MG63 (cell line): ENCODE results near the gene TRABD2A. TPM values are rescaled to one million over a fixed set of nuclear protein-coding genes. Genes with fewer than 3 reads are reported as not detected.

Experiments used
- DNase-seq: peaks from one replicate; pipeline ENCODE4 v3.0.0-alpha.2; 2020
- H3K27me3 ChIP-seq: fragments of 250-450 bp; sonication (Bioruptor Pico); 2 replicates; pipeline ENCODE4 v1.5.1; 2020; ENCODE audit warnings: mild to moderate bottlenecking, moderate library complexity
- H3K36me3 ChIP-seq: fragments of 250-450 bp; sonication (Bioruptor Pico); 2 replicates; pipeline ENCODE4 v1.5.1; 2020; ENCODE audit warnings: mild to moderate bottlenecking, moderate library complexity
- H3K4me3 ChIP-seq: fragments of 250-450 bp; sonication (Bioruptor Pico); 2 replicates; pipeline ENCODE4 v1.5.1; 2020; ENCODE audit warnings: mild to moderate bottlenecking, moderate library complexity
- H3K9me3 ChIP-seq: fragments of 250-450 bp; sonication (Bioruptor Pico); 2 replicates; pipeline ENCODE4 v1.5.1; 2020; ENCODE audit warnings: mild to moderate bottlenecking, moderate library complexity
- total RNA-seq: library from RNA; depleted of rRNA; stranded (reverse); fragments of >200 nt; shearing (Covaris generic); gene quantifications from 2 replicates; pipeline ENCODE4 v1.2.3, GENCODE V29; 2014; ENCODE audit warnings: low replicate concordance

The TRABD2A gene
- total RNA-seq, 1 experiment from 2014 or later = 14.5 TPM

DNA sequence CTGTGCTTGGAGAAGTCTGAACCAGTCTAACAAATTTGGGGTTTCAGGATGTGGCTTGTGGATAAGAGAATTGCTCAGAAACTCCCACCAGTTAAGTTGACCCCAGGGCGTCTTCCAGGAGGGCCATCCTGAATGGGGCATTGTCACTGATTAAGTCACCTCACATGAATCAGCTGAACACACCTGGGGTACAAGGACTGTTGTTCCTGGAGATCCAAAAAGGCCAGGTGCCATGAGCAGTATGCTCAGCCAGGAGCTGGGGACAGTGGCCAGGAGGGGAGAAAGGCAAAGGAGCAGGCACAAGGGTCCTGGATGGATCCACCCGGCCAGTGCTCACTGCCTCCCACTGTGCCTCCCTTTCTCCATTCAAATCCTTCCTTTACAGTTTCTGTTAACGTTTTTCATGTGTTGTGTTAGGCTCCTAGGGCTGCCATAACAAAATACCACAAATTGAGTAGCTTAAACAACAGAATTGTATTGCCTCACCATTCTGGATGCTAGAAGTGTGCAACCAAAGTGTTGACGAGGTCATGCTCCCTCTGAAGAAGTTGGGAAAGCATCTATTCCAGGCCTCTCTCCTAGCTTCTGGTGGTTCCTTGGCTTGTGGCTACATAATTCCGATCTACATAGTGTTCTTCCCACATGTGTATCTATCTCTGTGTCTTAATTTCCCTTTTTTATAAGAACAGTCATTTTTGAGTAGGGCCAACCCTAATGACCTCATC, 33.4 kb downstream of the TRABD2A start:
- DNase-seq = no peak

DNA sequence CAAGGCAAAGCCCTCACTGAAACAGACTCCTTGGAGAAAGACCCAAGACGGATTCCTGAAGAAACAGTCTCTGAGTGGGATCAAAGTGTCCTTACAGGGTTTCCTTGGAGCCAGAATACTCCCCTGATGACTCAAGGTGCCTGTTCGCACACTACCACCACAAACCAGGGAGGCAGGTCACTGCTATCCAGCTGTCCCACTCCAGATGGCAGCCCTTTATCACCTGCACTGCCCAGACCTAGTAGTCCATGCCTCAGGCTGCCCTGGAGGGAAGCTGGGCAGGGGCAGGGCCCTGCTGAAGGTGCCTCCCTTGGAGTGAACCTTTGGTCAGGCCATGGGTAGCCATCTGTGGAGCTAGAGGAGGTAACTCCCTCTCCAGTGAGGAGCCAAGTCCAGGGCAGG, 34.1 kb downstream of the TRABD2A start:
- Histone ChIP-seq H3K4me3 (no peak overlapping the region), H3K27me3 (no peaks in the 10 kb centered on the region), H3K9me3 (no peaks in the 10 kb centered on the region), H3K36me3 (no peaks in the 10 kb centered on the region)
- DNase-seq = no peak

More for the DNA sequence above, 33.4 kb downstream of the TRABD2A start:
- Histone ChIP-seq H3K36me3 (no peaks in the 10 kb centered on the region), H3K9me3 (no peaks in the 10 kb centered on the region), H3K4me3 (no peak overlapping the region), H3K27me3 (no peaks in the 10 kb centered on the region)

DNA sequence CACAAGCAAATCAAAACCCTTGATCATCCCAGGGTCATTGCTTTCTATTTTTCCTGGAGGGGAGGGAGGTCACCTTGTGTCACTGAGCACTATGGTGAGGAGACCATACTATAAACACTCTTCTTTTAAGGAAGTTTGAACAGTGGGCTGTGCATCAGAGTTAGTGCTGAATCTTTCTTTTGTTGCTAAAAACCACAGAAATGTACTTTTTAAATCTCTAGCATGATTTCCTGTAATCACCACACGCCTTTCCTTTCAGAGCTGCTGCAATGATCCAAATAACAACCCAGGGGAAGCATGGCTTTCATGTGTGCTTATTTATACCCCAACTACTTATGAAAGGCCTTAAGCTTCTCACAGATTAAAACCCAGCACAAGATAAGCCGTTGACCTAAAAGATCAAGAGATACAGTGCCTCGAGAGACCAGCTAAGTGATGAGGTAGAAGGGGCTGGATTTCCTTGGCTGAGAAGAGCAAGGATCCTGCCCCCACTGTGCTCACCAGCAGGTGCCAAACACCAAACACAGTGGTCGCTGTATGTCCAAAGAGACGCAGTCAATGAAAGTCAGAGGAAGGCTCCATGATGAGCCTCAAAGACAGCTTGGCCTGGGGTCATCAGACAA, 34.7 kb downstream of the TRABD2A start:
- DNase-seq = no peak
- Histone ChIP-seq H3K9me3 (no peaks in the 10 kb centered on the region), H3K4me3 (no peak overlapping the region), H3K36me3 (no peaks in the 10 kb centered on the region), H3K27me3 (no peaks in the 10 kb centered on the region)

DNA sequence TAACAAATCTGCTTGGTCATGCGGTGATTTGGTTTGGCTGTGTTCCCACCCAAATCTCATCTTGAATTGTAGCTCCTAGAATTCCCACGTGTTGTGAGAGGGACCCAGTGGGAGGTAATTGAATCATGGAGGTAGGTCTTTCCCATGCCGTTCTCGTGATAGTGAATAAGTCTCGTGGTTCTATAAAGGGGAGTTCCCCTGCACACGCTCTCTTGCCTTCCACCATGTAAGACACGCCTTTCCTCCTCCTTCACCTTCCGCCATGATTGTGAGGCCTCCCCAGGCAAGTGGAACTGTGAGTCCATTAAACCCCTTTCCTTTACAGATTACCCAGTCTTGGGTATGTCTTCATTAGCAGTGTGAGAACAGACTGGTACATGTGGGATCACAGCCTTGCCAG, 36.7 kb downstream of the TRABD2A start:
- DNase-seq = no peak
- Histone ChIP-seq H3K36me3 (no peaks in the 10 kb centered on the region), H3K4me3 (no peak overlapping the region), H3K9me3 (no peaks in the 10 kb centered on the region), H3K27me3 (no peaks in the 10 kb centered on the region)

DNA sequence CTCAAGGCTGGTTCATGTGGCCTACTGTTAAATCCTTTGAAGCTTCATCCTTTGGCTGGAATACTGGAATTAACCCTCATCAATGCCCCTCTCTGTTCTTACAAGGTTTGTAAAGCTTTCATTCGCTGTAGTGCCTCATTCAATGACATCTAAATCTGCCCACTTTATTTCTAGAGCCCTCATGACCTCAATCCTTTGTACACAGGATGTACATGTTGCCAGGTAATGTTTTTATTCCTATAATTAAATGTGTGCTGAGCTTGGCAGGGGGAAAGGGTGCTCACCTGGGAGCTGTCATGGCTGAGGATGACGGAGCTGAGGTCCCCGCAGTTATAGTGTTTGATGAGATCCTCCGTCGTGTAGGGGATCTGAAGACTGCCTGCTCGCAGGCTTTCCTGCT, 39.3 kb downstream of the TRABD2A start:
- peaks cover under 1% of the 10 kb centered on the region; the same call in 1 of the 2 replicates for H3K9me3 ChIP-seq
- no peak for DNase-seq

DNA sequence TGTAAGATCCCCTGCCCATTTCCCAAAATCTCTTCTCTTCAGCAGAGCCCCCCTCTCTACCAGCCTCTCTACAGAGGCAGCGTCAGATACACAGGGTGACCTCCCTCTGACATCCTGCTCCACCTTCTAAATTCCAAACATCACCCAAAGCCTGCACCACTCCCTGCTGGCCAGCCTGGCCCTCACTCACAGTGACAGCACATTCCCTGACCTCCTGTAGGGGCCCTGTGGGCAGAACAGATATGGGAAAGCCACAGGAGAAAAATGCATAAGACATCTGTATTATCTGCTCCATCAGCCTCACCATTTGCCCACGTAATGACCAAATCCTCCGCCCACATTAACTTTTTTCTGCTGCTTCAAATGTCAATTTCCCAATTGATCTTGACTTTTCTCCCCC, 40.6 kb downstream of the TRABD2A start:
- no peak for DNase-seq
- H3K36me3 ChIP-seq = peaks cover 20% of the 10 kb centered on the region; the same call in 1 of the 2 replicates
- no peaks in the 10 kb centered on the region for H3K27me3 ChIP-seq
- H3K9me3 ChIP-seq = peaks cover 11% of the 10 kb centered on the region
- H3K4me3 ChIP-seq = no peak overlapping the region

More for the DNA sequence above, 39.3 kb downstream of the TRABD2A start:
- Histone ChIP-seq H3K36me3 (peaks cover 9% of the 10 kb centered on the region; the same call in 1 of the 2 replicates), H3K4me3 (no peak overlapping the region), H3K27me3 (no peaks in the 10 kb centered on the region)

DNA sequence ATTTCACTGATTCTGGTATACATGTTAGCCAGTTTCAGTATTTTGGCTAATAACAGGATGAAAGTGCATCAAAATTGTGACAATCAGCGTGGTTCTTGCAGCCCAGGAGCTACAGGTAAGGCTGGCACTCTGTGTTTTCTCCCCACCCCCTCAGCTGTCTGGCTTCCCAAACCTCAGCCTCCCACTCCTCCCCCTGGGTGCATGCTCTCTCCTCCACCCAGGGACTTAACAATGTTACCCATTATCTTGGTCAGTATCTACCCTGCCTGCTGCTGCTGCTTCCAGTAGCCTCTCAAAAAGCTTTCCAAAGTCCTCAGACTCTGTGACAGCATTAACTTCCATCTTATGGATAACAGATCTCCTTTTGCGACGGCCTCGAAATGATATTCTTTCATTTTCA, 41.0 kb downstream of the TRABD2A start:
- peaks cover 14% of the 10 kb centered on the region for H3K9me3 ChIP-seq
- H3K36me3 ChIP-seq = peaks cover 20% of the 10 kb centered on the region; the same call in 1 of the 2 replicates
- H3K27me3 ChIP-seq = no peaks in the 10 kb centered on the region
- no peak for DNase-seq
- no peak overlapping the region for H3K4me3 ChIP-seq

DNA sequence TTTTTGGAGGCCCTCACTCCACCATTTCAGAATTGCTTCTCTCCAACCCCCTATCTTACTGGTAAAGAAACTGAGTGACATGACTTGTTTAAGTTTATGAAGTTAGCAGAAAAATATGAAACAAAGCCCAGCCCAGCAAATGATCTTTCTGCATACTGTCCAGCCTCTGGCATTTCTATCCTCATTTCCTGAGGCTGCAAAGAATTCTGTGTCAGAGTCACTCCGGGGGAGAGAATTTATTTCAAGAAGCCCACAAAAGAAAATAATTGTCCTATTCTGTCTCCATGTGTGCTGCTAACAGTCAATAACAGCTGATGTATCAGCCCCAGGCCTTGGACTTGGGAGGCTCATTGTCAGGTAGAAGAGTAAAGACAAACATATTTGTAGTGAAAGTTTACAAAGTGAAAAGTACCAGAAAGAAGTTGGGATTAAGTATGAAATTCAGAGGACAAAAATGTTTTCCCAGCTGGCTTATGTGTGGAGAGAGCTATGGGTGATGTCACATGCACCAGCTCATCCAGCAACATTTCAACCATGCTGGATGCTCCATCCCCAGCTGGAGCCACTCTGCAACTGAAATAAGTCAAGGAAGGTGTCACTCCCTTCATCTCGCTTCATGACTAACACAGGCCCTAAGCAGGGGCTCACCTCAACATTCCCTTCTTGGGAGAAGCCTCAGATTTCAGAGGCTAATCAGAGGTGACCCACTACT, 42.3 kb downstream of the TRABD2A start:
- DNase-seq = no peak
- Histone ChIP-seq H3K27me3 (no peaks in the 10 kb centered on the region), H3K36me3 (peaks cover 20% of the 10 kb centered on the region; the same call in 1 of the 2 replicates), H3K4me3 (no peak overlapping the region), H3K9me3 (peaks cover 16% of the 10 kb centered on the region)

DNA sequence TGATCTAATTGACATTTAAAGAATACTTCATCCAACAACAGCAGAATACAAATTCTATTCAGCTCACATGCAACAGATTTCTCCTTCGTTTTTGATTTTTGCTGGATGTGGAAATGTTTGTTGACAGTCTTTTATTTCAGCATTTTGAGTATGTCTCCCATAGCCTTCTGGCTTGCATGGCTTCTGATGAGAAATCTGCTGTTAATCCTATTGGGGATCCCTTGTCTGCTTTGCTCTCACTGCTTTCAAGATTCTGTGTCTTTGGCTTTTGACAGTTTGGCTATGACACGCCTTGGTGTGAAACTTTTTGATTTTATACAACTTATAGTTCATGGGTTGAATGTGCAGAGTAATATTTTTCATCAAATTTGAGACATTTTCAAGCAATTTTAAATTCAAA, 44.7 kb downstream of the TRABD2A start:
- no peak for DNase-seq

DNA sequence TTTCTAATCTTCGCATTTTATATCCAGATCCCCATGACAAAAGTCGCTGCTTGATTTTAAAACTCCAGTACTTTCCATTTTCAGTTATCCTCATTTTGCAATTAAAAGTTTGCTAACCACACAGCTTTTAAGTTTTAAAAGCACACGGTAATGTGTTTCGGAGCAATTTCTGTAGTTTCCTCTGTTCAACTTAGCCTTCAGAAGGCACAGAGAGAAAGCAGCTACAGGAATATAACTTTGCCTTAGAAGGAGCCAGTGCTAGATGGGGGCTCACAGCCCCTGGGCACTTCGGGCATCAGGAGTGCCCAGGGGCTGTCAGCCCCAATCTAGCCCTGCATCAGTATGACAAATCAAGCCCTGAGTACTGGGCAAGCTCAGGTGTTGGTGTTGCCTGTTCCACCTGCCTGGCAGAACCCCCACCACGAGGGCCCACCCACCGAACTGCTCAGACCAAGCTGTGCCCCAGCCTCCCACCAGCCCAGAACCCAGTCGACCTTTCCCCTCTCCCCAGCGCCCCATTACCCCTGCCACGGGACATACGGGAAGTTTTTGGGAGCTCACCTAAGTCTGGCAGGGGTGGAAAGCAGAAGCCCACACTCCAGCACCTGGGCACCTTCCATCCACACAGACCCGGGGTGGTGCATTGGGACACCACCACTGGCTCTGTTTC, 47.3 kb downstream of the TRABD2A start:
- peaks cover 16% of the 10 kb centered on the region for H3K9me3 ChIP-seq
- H3K4me3 ChIP-seq = no peak overlapping the region
- peaks cover 20% of the 10 kb centered on the region; the same call in 1 of the 2 replicates for H3K36me3 ChIP-seq
- H3K27me3 ChIP-seq = no peaks in the 10 kb centered on the region
- no peak for DNase-seq

More for the DNA sequence above, 44.7 kb downstream of the TRABD2A start:
- H3K36me3 ChIP-seq = peaks cover 20% of the 10 kb centered on the region; the same call in 1 of the 2 replicates
- H3K4me3 ChIP-seq = no peak overlapping the region
- peaks cover 16% of the 10 kb centered on the region for H3K9me3 ChIP-seq
- H3K27me3 ChIP-seq = no peaks in the 10 kb centered on the region

DNA sequence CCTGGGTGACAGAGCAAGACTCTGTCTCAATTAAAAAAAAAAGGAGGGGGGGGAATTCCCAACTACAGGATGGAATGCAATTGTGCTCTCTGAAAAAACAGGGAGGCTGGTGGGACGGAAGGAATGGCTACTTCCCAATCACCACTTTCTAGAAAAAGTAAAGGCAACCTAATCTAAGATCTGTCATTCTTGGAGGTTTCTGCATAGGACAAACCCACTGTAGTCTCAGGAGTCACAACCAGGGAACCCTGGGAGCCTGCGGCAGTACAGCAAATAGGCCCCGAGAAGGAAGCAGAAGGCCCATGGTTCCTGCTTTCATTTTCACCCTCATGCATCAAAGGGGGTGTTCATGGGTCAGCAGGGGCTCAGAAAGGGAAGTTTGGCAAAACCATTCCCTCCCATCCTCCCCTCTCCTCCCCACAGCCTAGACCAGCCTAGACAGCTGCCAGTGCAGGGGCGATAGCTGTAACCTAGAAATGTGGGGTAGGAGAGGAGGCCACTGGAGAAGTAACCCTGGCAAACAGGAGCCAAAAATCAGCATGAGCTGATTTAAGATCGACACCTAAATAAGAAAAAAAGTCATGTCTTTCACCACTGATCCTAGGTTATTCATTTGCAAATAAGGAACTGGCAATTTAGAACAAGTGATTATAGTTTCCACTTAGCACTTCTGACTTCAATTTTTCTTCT, 48.0 kb downstream of the TRABD2A start:
- Histone ChIP-seq H3K9me3 (peaks cover 16% of the 10 kb centered on the region), H3K4me3 (no peak overlapping the region), H3K27me3 (no peaks in the 10 kb centered on the region), H3K36me3 (peaks cover 20% of the 10 kb centered on the region; the same call in 1 of the 2 replicates)
- DNase-seq = no peak

DNA sequence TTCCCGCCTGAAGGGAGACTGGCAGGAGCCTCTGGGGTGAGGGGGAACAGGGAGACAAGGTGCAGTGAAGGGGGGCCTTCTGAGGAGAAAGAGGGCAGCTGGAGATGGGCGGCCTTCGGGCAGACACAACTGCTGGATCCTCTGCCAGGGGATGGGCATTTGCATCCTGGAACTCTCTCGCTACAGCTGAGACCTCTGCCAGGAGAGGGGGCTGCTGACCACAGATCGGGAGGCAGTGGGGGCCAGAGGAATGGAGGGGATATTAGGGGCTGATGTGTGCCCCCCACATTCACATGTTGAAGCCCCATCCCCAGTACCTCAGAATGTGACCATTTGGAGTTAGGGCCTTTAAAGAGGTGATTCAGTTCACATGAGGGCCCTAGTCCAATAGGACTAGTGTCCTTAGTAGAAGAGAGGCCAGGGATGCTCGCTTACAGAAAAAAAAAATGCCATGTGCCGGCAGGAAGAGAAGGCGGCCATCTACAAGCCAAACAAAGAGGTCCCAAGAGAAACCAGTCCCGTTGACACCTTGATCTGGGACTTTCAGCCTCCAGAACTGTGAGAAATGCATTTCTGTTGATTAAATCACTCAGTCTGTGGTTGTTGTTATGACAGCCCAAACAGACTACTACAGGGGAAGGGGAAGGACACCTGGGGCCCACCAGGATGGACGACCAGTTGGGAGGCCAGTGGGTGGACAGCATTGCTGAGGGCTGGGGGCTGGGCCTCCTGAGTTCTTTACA, 50.0 kb downstream of the TRABD2A start:
- no peaks in the 10 kb centered on the region for H3K27me3 ChIP-seq
- DNase-seq = no peak
- H3K4me3 ChIP-seq = no peak overlapping the region
- peaks cover 5% of the 10 kb centered on the region; the same call in 1 of the 2 replicates for H3K36me3 ChIP-seq
- peaks cover 10% of the 10 kb centered on the region for H3K9me3 ChIP-seq

DNA sequence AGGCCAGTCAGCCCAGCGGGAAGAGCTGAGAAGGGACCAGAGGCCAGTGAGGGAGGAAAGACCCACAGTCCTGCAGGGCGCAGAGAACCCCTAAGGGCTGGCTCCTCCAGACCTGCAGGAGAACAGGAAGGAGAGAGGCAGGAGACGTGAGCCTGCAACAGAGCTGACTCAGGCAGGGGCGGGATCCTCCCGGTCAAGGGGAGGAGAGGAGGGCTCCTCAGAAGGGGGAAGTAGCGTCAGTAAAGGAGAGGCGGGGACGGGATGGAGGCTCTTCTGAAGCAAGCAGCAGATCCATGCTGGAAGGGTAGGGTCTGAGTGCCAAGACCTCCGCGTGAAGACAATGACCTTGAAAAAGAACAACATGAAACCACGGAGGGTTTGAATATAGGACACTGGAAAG, 50.8 kb downstream of the TRABD2A start:
- H3K27me3 ChIP-seq = no peaks in the 10 kb centered on the region
- peaks cover 5% of the 10 kb centered on the region; the same call in 1 of the 2 replicates for H3K9me3 ChIP-seq
- H3K36me3 ChIP-seq = no peaks in the 10 kb centered on the region; the same call in 1 of the 2 replicates
- H3K4me3 ChIP-seq = no peak overlapping the region
- no peak for DNase-seq

DNA sequence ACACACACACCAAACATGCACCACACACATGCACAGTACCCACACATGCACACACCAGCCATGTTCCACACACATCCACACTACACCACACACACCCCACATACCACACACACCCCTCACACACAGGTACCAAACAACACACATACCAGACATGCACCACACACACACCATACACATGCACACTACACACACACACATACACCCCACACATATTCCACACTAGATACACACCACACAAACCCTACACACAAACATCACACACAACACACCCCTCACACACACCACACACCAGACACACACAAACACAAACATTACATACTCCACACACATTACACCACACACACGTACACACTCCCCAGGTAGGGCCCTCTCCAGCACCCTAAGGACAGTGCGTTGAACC, 51.2 kb downstream of the TRABD2A start:
- Histone ChIP-seq H3K27me3 (no peaks in the 10 kb centered on the region), H3K36me3 (no peaks in the 10 kb centered on the region; the same call in 1 of the 2 replicates), H3K4me3 (no peak overlapping the region), H3K9me3 (peaks cover 1% of the 10 kb centered on the region; the same call in 1 of the 2 replicates)
- DNase-seq = no peak

DNA sequence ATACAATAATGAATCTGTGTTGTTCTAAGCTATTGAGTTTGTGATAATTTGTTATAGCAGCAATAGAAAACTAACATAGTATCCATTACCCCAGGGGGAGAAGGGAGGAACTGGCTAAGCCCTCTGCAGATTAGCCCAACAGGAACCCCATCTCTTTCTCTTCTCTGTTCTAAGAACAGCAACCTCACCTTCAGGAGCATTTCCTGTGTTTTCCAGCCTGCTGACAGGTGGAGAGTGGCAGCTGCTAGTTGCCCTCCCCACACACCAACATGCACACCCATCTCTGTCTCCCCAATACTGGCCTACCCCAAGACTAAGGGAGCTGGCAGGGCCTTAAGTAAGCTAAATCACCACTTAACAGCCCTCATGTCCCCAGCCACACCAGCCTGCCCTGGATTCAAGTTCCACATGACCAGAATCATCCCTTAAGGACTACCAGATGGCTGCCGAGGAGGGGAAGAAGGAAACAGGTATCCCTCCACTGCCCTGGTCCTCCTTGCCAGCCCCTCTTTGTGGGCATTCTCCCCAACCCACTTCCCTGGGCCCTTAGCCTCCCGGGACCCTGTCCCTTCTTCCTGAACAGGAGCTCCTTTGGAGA, 52.8 kb downstream of the TRABD2A start:
- no peak for DNase-seq
- Histone ChIP-seq H3K36me3 (no peaks in the 10 kb centered on the region), H3K4me3 (no peak overlapping the region), H3K27me3 (no peaks in the 10 kb centered on the region), H3K9me3 (no peaks in the 10 kb centered on the region)
